Muscle of leg (tissue), 11 donors: ENCODE measurements around the gene CEP68. TPM values are rescaled to one million over a fixed set of nuclear protein-coding genes. Genes with fewer than 3 reads are reported as not detected.
A peak's percentile ranks its signal among the peaks of the same experiment; 100 is the strongest.

Source experiments
- DNase-seq: peaks from one replicate; pipeline ENCODE4 v3.0.0; 2013
- H3K27ac ChIP-seq: one replicate; pipeline ENCODE4 v1.5.1; 2013; ENCODE audit warnings: mild to moderate bottlenecking, low read length, control low read depth
- H3K27me3 ChIP-seq: one replicate; pipeline ENCODE4 v1.6.1; 2013; ENCODE audit warnings: low read length; ENCODE audit not compliant: control insufficient read depth, insufficient read depth
- H3K36me3 ChIP-seq: one replicate; pipeline ENCODE4 v1.6.1; 2013; ENCODE audit warnings: low read length; ENCODE audit not compliant: control insufficient read depth, insufficient read depth
- H3K4me1 ChIP-seq: one replicate; pipeline ENCODE4 v1.6.1; 2013; ENCODE audit warnings: low read length; ENCODE audit not compliant: control insufficient read depth, insufficient read depth
- H3K4me3 ChIP-seq: one replicate; pipeline ENCODE4 v1.5.1; 2013; ENCODE audit warnings: low read length, control low read depth
- H3K9me3 ChIP-seq: replicated peaks from 2 replicates; pipeline ENCODE4 v1.6.1; 2013; ENCODE audit warnings: low read depth, low read length; ENCODE audit not compliant: control insufficient read depth
- WGBS: methylation state at CpG from one replicate; pipeline ENCODE4 v1.1.5; 2013; ENCODE audit warnings: missing lambda C conversion rate; ENCODE audit not compliant: insufficient coverage; 5-methylcytosine and 5-hydroxymethylcytosine counted together
- polyA plus RNA-seq, 8 donors: library from polyadenylated mRNA; unstranded; fragments of 120-200 nt; gene quantifications; one replicate each; pipeline versions ENCODE4 v1.2.1 to v1.2.3, GENCODE V29; 2013; ENCODE audit warnings: inconsistent platforms in 1 of 8, low replicate concordance in 1 of 8; ENCODE audit not compliant: insufficient read length in 8 of 8, insufficient read depth in 1 of 8
- total RNA-seq: library from RNA; stranded (reverse); fragments of 120-200 nt; gene quantifications from one replicate; pipeline ENCODE4 v1.2.4, GENCODE V29; 2013

Gene CEP68
- total and polyA plus RNA-seq, 9 donors: 20.3 to 27.4 (median 23.2) TPM

DNA sequence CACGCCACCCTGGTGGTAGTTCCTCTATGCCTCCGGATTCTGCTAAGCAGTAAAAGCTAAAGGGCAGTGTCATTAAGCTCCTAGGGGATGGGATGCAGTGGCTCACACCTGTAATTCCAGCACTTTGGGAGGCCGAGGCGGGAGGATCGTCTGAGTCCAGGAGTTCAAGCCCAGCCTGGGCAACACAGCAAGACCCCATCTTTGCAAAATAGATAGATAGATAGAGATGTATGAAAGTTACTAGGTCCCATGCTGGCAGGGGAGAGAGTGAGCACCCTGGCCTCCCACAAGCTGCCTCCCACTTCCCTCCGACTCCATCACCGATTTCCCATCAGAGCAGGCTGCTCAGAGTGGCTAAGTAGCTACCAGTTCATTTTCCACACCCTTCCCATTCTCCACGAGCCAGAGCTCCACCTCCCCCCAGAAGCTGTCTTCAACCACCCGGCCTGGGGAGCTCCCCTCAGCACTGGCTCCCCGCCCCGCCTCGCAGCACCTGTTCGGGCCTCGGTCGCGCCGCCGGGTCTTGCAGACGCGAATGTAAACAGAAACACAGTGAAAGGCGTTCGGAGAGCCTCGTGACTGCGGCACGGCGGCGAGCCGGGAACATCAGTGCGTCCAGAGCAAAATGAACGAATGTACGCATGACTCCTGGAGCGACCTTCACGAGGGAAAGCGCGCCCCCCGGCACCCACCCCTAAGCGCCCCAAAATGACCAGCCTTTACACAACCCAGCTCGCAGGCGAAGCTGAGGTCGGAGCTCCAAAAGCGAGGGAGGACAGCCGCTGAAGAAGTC, 598 bp upstream of the CEP68 start:
- H3K4me3 ChIP-seq: peak overlapping the region; percentile 79
- H3K27ac ChIP-seq: peak overlapping the region; percentile 94
- 4% methylated on average over 35 of the region's 42 CpGs for WGBS
- DNase-seq: peak; percentile 77
- no peaks in the 10 kb centered on the region for H3K36me3 ChIP-seq
- no peaks in the 10 kb centered on the region for H3K27me3 ChIP-seq
- no peaks in the 10 kb centered on the region for H3K9me3 ChIP-seq
- peaks cover 26% of the 10 kb centered on the region for H3K4me1 ChIP-seq

DNA sequence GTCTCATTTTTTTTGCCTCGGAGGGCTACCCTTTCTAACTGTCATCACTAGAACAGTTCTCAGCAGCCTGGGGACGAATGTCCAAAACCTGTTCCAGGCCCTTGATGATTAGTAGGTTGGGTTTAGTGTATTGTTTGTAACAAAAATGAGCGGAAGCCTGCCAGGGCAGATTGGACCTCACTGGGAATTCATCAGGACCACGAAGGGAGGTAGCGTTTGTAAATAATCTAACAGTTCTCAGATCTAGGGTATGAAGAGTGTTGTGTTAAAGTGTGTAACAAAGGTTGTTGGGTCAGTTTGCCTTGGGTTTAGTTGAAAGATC, 799 bp downstream of the CEP68 start:
- peak overlapping the region; percentile 90 for H3K27ac ChIP-seq
- peak overlapping the region; percentile 79 for H3K4me3 ChIP-seq
- no CpG with 5 or more reads among the region's 5 CpGs for WGBS
- no peak for DNase-seq
- no peaks in the 10 kb centered on the region for H3K27me3 ChIP-seq
- H3K9me3 ChIP-seq: no peaks in the 10 kb centered on the region
- H3K4me1 ChIP-seq: peaks cover 38% of the 10 kb centered on the region
- H3K36me3 ChIP-seq: no peaks in the 10 kb centered on the region

DNA sequence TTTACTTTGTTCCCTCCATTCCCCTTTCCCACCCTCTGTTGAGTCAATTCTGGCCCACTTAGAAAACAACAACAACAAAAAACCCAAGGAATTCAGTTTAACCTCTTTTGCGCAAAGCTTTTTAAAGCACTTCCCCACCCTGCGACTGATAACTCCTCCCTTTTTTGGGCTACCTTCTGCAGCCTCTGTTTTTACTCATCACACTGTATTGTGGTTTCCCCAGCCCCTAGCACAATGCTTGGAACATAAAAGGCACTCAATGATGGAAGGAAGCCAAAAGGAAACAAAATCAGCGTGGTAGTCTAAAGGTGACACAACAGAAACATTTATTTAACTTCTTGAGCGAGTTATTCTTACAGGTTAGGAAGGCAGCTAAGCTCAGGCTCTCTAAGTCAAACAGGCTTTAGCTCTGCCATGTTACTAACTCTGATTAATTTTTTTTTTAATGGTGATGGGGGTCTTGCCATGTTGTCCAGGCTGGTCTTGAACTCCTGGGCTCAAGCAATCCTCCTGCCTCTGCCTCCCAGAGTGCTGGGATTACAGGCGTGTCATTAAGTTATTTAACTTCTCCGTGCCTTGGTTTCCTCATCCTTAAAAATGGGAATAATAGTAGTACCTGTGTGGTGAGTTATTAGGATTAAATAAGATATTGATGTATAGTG, 1.3 kb downstream of the CEP68 start:
- H3K4me1 ChIP-seq: peaks cover 43% of the 10 kb centered on the region
- no peaks in the 10 kb centered on the region for H3K9me3 ChIP-seq
- peak; percentile 55 for DNase-seq
- 45% methylated on average over 2 of the region's 6 CpGs for WGBS
- peak overlapping the region; percentile 79 for H3K4me3 ChIP-seq
- no peaks in the 10 kb centered on the region for H3K27me3 ChIP-seq
- H3K27ac ChIP-seq: peak overlapping the region; percentile 90
- no peaks in the 10 kb centered on the region for H3K36me3 ChIP-seq

DNA sequence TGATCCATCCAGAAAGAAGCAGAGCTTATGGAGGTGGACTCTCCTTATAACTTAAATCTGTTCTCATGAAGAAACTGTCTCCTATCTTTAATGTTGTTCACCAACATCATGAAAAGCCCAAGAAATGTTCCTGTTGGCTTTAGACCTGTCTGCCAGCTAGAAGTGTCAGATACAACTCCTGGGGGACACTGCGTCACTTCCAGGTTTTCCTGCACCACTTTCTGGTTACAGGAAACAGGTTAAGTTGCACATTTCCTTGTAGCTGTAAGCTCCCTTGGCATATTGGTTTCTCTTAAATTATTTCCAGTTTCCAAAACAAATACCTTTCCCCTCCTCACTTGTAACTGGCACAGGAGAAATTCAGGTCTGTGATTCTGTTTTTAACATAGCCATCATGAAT, 2.9 kb downstream of the CEP68 start:
- Histone ChIP-seq H3K9me3 (no peaks in the 10 kb centered on the region), H3K36me3 (no peaks in the 10 kb centered on the region), H3K27me3 (no peaks in the 10 kb centered on the region), H3K4me1 (peaks cover 54% of the 10 kb centered on the region), H3K4me3 (no peak overlapping the region), H3K27ac (peak overlapping the region; percentile 80)
- 100% methylated on average over 1 of the region's 1 CpG for WGBS
- DNase-seq: peak; percentile 51

DNA sequence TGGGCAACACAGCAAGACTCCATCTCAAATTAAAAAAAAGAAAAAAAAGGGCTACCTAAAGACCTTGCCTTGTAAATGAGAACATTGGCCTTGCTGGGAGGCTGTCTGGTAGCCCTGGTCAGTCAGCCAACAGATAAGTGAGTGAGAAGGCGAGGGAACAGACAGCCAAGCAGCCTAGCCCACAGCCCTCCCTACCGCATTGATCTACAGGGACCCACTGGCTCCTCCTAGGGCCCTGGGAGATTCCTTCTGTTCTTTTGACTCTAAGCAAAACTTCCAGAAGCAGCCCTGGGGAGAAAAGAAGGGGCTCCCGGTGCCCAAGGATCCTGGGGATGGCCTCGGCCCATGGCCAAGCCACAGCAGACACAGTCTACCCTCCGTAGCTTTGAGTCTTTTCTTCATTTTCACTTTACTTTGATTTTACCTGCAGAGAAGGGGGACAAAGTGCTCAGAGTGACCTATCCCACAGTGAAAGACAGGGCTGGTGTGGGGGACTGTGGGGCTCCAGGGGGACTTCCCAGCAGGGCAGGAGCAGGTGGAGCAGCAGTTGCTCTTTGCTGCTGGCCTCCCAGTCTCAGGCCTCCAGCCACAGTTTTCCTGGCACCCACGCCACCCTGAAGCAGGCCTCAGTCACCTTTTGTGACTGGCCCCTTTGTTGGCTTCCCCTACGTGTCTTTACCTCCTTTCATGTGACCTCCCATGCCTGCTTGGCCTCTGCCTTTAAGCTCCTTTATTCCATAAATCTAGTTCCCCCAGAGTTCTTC, 5.1 kb downstream of the CEP68 start:
- Histone ChIP-seq H3K4me3 (no peak overlapping the region), H3K27ac (peak overlapping the region; percentile 92), H3K36me3 (peaks cover 3% of the 10 kb centered on the region), H3K9me3 (no peaks in the 10 kb centered on the region), H3K27me3 (no peaks in the 10 kb centered on the region), H3K4me1 (peaks cover 63% of the 10 kb centered on the region)
- 72% methylated on average over 3 of the region's 7 CpGs for WGBS
- no peak for DNase-seq

DNA sequence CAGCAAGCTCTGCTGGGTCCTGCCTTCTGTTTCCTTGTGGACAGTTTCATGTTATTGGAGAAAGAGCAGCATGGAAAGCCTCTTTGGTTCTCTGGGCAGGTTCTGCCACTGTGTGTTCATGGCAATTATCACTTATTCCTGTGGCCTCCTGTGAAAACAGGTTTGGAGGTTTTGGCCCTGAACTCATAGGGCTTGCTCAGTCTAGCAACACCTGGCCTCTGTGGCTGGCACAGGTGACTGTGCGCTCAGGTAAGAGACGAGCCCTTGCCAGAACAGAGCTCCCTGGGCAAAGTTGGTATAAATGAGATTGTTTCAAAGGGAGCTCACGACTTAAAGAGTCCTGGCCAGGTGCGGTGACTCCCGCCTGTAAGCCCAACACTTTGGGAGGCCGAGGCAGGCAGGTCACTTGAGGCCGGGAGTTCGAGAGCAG, 5.7 kb downstream of the CEP68 start:
- no peak overlapping the region for H3K4me3 ChIP-seq
- peaks cover 62% of the 10 kb centered on the region for H3K4me1 ChIP-seq
- no peaks in the 10 kb centered on the region for H3K9me3 ChIP-seq
- no peak for DNase-seq
- H3K36me3 ChIP-seq: peaks cover 3% of the 10 kb centered on the region
- H3K27me3 ChIP-seq: no peaks in the 10 kb centered on the region
- peak overlapping the region; percentile 92 for H3K27ac ChIP-seq
- 87% methylated on average over 7 of the region's 8 CpGs for WGBS

DNA sequence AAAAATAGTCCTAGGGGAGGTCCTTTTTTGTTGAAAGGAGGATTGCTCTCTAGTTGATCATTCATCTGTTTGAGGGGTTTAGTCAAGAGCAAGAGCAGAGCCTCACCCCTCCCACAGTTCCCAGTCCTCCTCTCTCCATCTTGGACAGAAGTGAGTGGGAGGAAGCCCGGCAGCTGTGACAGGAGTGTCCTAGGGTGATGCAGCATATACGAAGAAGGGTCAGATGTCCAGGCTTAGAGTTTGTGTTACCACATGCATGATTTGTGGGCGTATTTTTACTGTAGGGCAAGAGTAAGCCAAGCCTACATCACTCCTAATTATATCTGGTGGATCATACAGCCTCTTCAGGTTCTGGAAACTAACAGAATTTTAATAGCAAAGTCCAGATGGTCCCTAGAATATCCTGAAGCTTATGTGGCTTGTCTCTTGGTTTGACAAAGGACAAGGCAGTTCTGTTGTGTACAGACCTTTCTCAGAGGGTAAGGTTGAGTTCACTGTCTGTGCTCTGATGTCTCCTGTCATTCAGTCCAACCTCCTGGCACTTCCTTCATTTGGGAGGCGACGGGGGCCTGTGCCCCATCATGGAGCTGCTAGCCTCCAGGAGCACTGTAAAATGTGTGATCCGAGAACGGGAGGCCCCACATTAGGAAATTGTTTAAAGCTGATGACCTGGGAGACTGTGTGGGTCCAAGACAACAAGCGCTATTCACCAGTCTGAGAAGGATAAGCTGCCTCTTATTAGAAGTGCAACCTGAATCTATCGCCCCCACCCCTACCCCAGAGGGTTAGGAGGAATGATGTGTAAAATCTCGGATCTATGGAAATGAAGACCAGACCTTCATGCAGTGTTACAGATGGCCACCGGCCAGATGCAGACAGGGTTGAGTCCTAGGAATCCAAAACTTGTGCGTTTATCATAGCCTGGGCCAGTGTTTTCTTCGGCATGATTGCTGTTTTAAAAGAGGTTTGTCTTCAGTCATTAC, 6.9 kb downstream of the CEP68 start:
- peak; percentile 69 for DNase-seq
- peaks cover 62% of the 10 kb centered on the region for H3K4me1 ChIP-seq
- no CpG with 5 or more reads among the region's 13 CpGs for WGBS
- peak overlapping the region; percentile 92 for H3K27ac ChIP-seq
- peaks cover 4% of the 10 kb centered on the region for H3K36me3 ChIP-seq
- H3K4me3 ChIP-seq: no peak overlapping the region
- H3K27me3 ChIP-seq: no peaks in the 10 kb centered on the region
- H3K9me3 ChIP-seq: no peaks in the 10 kb centered on the region

DNA sequence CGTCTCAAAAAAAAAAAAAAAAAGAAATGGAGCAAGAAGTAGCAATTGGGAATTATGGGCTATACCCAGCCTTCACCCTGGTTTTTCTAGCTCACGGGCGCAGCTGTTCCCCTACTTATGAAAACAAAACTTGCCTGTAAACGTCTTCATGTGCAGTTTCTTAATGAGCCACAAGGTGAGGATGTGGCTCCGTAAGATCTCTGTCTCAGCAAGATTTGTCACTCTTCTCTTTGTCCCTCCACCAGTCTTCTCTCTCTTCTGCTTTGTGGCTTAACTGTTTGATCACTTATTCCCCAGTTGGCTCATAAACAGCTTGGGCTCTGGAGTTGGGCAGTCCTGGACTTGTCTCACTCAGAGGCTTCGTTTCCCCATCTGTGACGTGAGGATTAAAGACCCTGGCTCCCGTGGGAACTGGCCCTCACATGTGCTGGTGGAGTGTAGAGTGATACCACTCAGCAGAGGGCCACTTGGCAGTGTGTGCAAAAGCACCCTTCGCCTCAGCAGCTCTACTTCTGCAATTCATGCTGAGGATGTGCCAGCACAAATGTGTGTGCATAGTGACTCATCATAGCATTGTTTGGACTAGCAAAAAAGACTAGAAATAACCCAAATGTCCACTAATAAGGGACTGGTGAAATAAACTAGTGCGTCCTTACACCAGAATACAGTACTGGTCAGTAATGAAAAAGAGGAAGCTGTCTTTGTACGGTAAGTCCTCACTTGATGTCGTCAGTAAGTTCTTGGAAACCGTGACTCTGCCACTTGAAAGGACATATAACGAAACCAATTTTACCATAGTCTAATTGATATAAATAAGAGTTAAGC, 8.7 kb downstream of the CEP68 start:
- peak overlapping the region; percentile 85 for H3K27ac ChIP-seq
- no peak overlapping the region for H3K4me3 ChIP-seq
- no peaks in the 10 kb centered on the region for H3K9me3 ChIP-seq
- H3K36me3 ChIP-seq: peaks cover 16% of the 10 kb centered on the region
- peak; percentile 86 for DNase-seq
- WGBS: 6% methylated on average over 6 of the region's 14 CpGs
- H3K4me1 ChIP-seq: peaks cover 67% of the 10 kb centered on the region
- H3K27me3 ChIP-seq: no peaks in the 10 kb centered on the region
